H1 (cell line): Measurements from ENCODE around the gene TMEM154. TPM values are rescaled to one million over a fixed set of nuclear protein-coding genes. Genes with fewer than 3 reads are reported as not detected.

Source experiments
- BACH1 ChIP-seq: IDR thresholded peaks from 2 replicates; pipeline ENCODE4 v1.6.1; 2012; ENCODE audit warnings: low read length, improper control_type of control experiment
- GTF2F1 ChIP-seq: IDR thresholded peaks from 2 replicates; pipeline ENCODE4 v1.6.1; 2012; ENCODE audit warnings: low read depth, low read length, improper control_type of control experiment, borderline replicate concordance
- JUND ChIP-seq: IDR thresholded peaks from 2 replicates; pipeline ENCODE4 v1.6.1; 2011; ENCODE audit warnings: mild to moderate bottlenecking, improper control_type of control experiment, low read length
- MAFK ChIP-seq: IDR thresholded peaks from 2 replicates; pipeline ENCODE4 v1.6.1; 2012; ENCODE audit warnings: low read depth, mild to moderate bottlenecking, improper control_type of control experiment, low read length
- RFX5 ChIP-seq: IDR thresholded peaks from 2 replicates; pipeline ENCODE4 v1.6.1; 2011; ENCODE audit warnings: low read depth, low read length, improper control_type of control experiment, borderline replicate concordance
- TBP ChIP-seq: IDR thresholded peaks from 2 replicates; pipeline ENCODE4 v1.6.1; 2011; ENCODE audit warnings: low read depth, low read length, improper control_type of control experiment
- polyA plus RNA-seq, 7 experiments: library from polyadenylated mRNA; depleted of rRNA in 3 of 7; stranded (reverse) in 5 of 7; unstranded in 2 of 7; fragments of >200 nt in 5 of 7; fragments of 200-250 nt in 2 of 7; gene quantifications; 1 replicate in 5 of 7; 2 replicates in 1 of 7; 4 replicates in 1 of 7; pipeline versions ENCODE4 v1.2.1 to v1.2.3, GENCODE V29; 2011 to 2013; ENCODE audit warnings: missing spikeins in 2 of 7, mixed read lengths in 2 of 7
- total RNA-seq: library from RNA; stranded (reverse); fragmentation: NEBNext Ultra II Directional; extraction: Animal tissue kit (Norgen Biotek cat#: 25700); gene quantifications from 2 replicates; pipeline ENCODE4 v1.2.1, GENCODE V29; 2021
- TF ChIP-seq, protein P1 (sequence below): IDR thresholded peaks from 2 replicates; pipeline ENCODE4 v1.6.1; 2011; ENCODE audit warnings: low read length, improper control_type of control experiment

The TMEM154 gene
- total and polyA plus RNA-seq, 2 of the 8 experiments (the other 6 are each of a cell fraction or from before 2014, with no cell fraction given) = 0.33 to 1.2 TPM

GRCh38 chr4:152697284-152698088 lies 17.7 kb upstream of the TMEM154 start (continued):
- TF ChIP-seq JUND = no peak
- no peak for TF ChIP-seq MAFK
- TF ChIP-seq GTF2F1 = no peak
- no peak for TF ChIP-seq TBP
- no peak for TF ChIP-seq RFX5
- TF ChIP-seq, protein P1, sequence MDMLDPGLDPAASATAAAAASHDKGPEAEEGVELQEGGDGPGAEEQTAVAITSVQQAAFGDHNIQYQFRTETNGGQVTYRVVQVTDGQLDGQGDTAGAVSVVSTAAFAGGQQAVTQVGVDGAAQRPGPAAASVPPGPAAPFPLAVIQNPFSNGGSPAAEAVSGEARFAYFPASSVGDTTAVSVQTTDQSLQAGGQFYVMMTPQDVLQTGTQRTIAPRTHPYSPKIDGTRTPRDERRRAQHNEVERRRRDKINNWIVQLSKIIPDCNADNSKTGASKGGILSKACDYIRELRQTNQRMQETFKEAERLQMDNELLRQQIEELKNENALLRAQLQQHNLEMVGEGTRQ = no peak
- TF ChIP-seq BACH1 = no peak
